ENCODE data around the gene EPHA3.

DNA sequence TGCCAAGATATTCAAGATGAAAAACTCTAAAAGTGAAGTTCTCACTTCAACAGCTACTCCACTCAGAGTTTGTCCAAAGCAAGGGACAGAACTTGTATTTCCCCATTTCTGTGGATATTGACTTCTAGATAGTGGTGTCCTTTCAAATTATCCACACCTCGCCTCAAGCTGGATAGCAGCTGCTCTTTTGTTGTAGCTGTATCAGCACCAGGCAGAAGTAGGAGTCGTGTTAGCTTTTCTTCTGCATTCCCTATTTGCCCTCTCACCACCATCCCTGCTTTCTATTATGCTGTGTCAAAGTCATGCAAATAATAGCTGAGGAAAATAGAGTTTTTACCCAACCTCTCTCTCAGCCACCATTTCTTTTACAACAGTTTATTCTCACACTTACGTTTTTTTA lies 303.8 kb downstream of the EPHA3 start:
- TF ChIP-seq, protein P1, sequence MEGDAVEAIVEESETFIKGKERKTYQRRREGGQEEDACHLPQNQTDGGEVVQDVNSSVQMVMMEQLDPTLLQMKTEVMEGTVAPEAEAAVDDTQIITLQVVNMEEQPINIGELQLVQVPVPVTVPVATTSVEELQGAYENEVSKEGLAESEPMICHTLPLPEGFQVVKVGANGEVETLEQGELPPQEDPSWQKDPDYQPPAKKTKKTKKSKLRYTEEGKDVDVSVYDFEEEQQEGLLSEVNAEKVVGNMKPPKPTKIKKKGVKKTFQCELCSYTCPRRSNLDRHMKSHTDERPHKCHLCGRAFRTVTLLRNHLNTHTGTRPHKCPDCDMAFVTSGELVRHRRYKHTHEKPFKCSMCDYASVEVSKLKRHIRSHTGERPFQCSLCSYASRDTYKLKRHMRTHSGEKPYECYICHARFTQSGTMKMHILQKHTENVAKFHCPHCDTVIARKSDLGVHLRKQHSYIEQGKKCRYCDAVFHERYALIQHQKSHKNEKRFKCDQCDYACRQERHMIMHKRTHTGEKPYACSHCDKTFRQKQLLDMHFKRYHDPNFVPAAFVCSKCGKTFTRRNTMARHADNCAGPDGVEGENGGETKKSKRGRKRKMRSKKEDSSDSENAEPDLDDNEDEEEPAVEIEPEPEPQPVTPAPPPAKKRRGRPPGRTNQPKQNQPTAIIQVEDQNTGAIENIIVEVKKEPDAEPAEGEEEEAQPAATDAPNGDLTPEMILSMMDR (IDR thresholded peaks at IDR 0.05) = no peak
- TF ChIP-seq POLR2A (IDR thresholded peaks at IDR 0.05) = no peak
